ENCODE data around the gene NACC1. TPM values are rescaled to one million over a fixed set of nuclear protein-coding genes. Genes with fewer than 3 reads are reported as not detected.

NACC1 gene
- total and polyA plus RNA-seq, 2 of the 13 experiments (the other 11 are each of a cell fraction or from before 2014, with no cell fraction given), result 31.8 to 42.3 TPM

- TF ChIP-seq, protein P1, sequence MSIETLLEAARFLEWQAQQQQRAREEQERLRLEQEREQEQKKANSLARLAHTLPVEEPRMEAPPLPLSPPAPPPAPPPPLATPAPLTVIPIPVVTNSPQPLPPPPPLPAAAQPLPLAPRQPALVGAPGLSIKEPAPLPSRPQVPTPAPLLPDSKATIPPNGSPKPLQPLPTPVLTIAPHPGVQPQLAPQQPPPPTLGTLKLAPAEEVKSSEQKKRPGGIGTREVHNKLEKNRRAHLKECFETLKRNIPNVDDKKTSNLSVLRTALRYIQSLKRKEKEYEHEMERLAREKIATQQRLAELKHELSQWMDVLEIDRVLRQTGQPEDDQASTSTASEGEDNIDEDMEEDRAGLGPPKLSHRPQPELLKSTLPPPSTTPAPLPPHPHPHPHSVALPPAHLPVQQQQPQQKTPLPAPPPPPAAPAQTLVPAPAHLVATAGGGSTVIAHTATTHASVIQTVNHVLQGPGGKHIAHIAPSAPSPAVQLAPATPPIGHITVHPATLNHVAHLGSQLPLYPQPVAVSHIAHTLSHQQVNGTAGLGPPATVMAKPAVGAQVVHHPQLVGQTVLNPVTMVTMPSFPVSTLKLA (IDR thresholded peaks at IDR 0.05), result peak; percentile 65
- no peak for TF ChIP-seq HMG20B (CRISPR knock-in tag; conservative IDR thresholded peaks at IDR 0.05)
Observed at GRCh38 chr19:13076320-13076719, 41.7 kb upstream of the NACC1 start (continued).

- no TSS peak for BruUV-seq (replicated peaks)
- no peaks in the 10 kb centered on the region for H3K9me3 ChIP-seq (ENCODE audit: low read length)
- no peak overlapping the region for H3K27ac ChIP-seq (ENCODE audit: extremely low read length, insufficient read depth, low read length)
- peaks cover 4% of the 10 kb centered on the region for H3K4me1 ChIP-seq (ENCODE audit: insufficient read depth, low read length)
- H3K79me2 ChIP-seq (ENCODE audit: insufficient read depth, low read length), result no peaks in the 10 kb centered on the region
- H3K9ac ChIP-seq (ENCODE audit: insufficient read depth, low read depth, low read length), result no peak overlapping the region
- intact Hi-C loops (cut with micrococcal nuclease; ENCODE audit: unreplicated experiment) (no loop called here), in situ Hi-C loops (cut with HindIII; ENCODE audit: extremely low pct_ligation_motif_present, low pct_unique_long_range_greater_than_20kb) (no loop called here)
- no peak overlapping the region for H3K4me3 ChIP-seq (replicated peaks in 1 of 3; ENCODE audit: insufficient read depth in 1 of 3, low read depth in 2 of 3, low read length in 3 of 3)
- H3K36me3 ChIP-seq (replicated peaks in 1 of 2; ENCODE audit: control insufficient read depth in 1 of 2, insufficient read depth in 2 of 2, low read length in 2 of 2), result peaks cover 20 to 56% of the 10 kb centered on the region in 2 experiments; a peak in 4 of 5 replicates
- no peak for FAIRE-seq
- no peak for ATAC-seq
- TF ChIP-seq TAF15 (IDR thresholded peaks at IDR 0.05; ENCODE audit: low read depth, low read length, poor library complexity, severe bottlenecking), result no peak
- no peak for TF ChIP-seq ZNF543 (CRISPR knock-in tag; IDR thresholded peaks at IDR 0.05)
- TF ChIP-seq KDM2A (CRISPR knock-in tag; IDR thresholded peaks at IDR 0.05; ENCODE audit: borderline replicate concordance, low read depth), result no peak
- no peaks in the 10 kb centered on the region for H3K27me3 ChIP-seq (ENCODE audit: control insufficient read depth in 1 of 2, insufficient read depth in 2 of 2, low read length in 2 of 2)
- CTCF ChIA-PET (ENCODE audit: low intra/inter-chr PET ratio, low total read pairs), result no interaction called here
- POLR2A ChIA-PET, result no interaction called here
- no peak for DNase-seq (ENCODE audit: low spot score)
- H2AFZ ChIP-seq (ENCODE audit: low read length), result no peak overlapping the region
- 100% methylated on average over 3 of the region's 6 CpGs for WGBS (ENCODE audit: low lambda C conversion rate)
- H4K20me1 ChIP-seq (ENCODE audit: insufficient read depth, low read length), result no peaks in the 10 kb centered on the region
- no peak overlapping the region for H3K4me2 ChIP-seq (ENCODE audit: low read depth, low read length)
Observed at GRCh38 chr19:13076787-13077186, 41.3 kb upstream of the NACC1 start.

DNA sequence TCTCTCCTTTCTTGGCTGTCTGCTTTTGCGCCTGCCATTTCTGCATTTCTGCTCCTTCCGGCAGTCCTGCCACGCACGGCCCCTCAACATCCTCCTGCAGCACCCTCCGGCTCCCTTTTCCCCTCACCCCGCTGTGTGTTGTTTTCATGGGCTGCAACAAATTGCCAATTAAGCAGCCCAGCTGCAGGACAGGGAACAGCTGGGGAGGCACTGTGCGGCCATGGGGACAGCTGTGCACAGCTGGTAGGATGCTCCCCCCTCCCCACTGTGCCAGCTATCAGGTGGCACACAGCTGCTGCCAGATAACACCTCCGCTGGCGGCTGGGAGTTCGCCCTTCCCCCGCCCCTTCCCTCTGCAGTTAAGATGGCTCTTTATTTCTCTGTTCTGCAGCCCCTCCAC lies 40.8 kb upstream of the NACC1 start:
- WGBS (ENCODE audit: low lambda C conversion rate), result 96% methylated on average over 11 of the region's 11 CpGs
- H3K27me3 ChIP-seq (ENCODE audit: control insufficient read depth in 1 of 2, insufficient read depth in 2 of 2, low read length in 2 of 2), result no peaks in the 10 kb centered on the region
- intact Hi-C loops (cut with micrococcal nuclease; ENCODE audit: unreplicated experiment) (no loop called here), in situ Hi-C loops (cut with HindIII; ENCODE audit: extremely low pct_ligation_motif_present, low pct_unique_long_range_greater_than_20kb) (no loop called here)
- ChIA-PET POLR2A (no interaction called here), CTCF (ENCODE audit: low intra/inter-chr PET ratio, low total read pairs) (no interaction called here)
- H3K9me3 ChIP-seq (ENCODE audit: low read length), result no peaks in the 10 kb centered on the region
- H3K4me1 ChIP-seq (ENCODE audit: insufficient read depth, low read length), result peaks cover 9% of the 10 kb centered on the region
- no TSS peak for BruUV-seq (replicated peaks)
- ATAC-seq (no peak), FAIRE-seq (no peak), DNase-seq (ENCODE audit: low spot score) (no peak)
- peaks cover 20 to 56% of the 10 kb centered on the region in 2 experiments; a peak in 4 of 5 replicates for H3K36me3 ChIP-seq (replicated peaks in 1 of 2; ENCODE audit: control insufficient read depth in 1 of 2, insufficient read depth in 2 of 2, low read length in 2 of 2)
- no peak overlapping the region for H3K4me3 ChIP-seq (replicated peaks in 1 of 3; ENCODE audit: insufficient read depth in 1 of 3, low read depth in 2 of 3, low read length in 3 of 3)
- no peak overlapping the region for H3K4me2 ChIP-seq (ENCODE audit: low read depth, low read length)
- H3K9ac ChIP-seq (ENCODE audit: insufficient read depth, low read depth, low read length), result no peak overlapping the region
- no peaks in the 10 kb centered on the region for H3K79me2 ChIP-seq (ENCODE audit: insufficient read depth, low read length)
- no peak overlapping the region for H2AFZ ChIP-seq (ENCODE audit: low read length)
- H4K20me1 ChIP-seq (ENCODE audit: insufficient read depth, low read length), result no peaks in the 10 kb centered on the region
- H3K27ac ChIP-seq (ENCODE audit: extremely low read length, insufficient read depth, low read length), result no peak overlapping the region
- TF ChIP-seq, protein P2, sequence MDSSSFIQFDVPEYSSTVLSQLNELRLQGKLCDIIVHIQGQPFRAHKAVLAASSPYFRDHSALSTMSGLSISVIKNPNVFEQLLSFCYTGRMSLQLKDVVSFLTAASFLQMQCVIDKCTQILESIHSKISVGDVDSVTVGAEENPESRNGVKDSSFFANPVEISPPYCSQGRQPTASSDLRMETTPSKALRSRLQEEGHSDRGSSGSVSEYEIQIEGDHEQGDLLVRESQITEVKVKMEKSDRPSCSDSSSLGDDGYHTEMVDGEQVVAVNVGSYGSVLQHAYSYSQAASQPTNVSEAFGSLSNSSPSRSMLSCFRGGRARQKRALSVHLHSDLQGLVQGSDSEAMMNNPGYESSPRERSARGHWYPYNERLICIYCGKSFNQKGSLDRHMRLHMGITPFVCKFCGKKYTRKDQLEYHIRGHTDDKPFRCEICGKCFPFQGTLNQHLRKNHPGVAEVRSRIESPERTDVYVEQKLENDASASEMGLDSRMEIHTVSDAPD (CRISPR knock-in tag; IDR thresholded peaks at IDR 0.05), result no peak
- TF ChIP-seq JDP2 (CRISPR knock-in tag; IDR thresholded peaks at IDR 0.05; ENCODE audit: borderline replicate concordance), result no peak
- TF ChIP-seq SNAI1 (CRISPR knock-in tag; IDR thresholded peaks at IDR 0.05; ENCODE audit: borderline replicate concordance), result no peak
- TF ChIP-seq HNF1A (IDR thresholded peaks at IDR 0.05; ENCODE audit: low read depth), result no peak
- TF ChIP-seq HNF1A (CRISPR knock-in tag; IDR thresholded peaks at IDR 0.05; ENCODE audit: borderline replicate concordance), result no peak

All from HepG2 (cell line).